MM.1S (cell line): ENCODE results near the gene FOXN4.

Experiments
- EZH2 ChIP-seq: fragments of 300-600 bp; sonication (generic); optimal IDR thresholded peaks from 2 replicates; pipeline ENCODE3; 2017; ENCODE audit warnings: low read depth, mild to moderate bottlenecking, antibody characterized with exemption, low read length, mixed read lengths
- TF ChIP-seq, protein P1 (sequence below): fragments of 300-600 bp; sonication (generic); IDR thresholded peaks from 2 replicates; pipeline ENCODE4 v1.5.1; 2016; ENCODE audit warnings: antibody characterized with exemption, low read length, mixed read lengths

DNA sequence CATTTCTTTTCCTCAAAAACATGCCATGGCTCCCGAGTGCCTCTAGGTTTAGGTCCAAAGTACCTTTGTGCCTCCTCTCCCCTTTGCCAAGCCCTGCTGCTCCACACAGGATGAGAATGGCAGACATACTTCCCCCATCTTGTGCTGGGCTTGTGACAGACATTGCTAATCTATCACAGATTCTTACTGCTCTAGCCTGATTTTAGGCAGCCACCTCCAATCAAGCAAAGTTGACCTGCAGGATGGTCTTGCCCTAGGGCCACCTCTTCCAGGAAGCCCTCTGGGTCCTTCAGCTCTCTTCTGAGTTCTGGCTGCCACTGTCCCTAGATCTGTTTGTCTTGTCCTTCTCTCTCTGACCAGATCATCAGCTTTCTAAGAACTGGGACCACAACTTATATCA, 20.5 kb downstream of the FOXN4 start:
- TF ChIP-seq, protein P1, sequence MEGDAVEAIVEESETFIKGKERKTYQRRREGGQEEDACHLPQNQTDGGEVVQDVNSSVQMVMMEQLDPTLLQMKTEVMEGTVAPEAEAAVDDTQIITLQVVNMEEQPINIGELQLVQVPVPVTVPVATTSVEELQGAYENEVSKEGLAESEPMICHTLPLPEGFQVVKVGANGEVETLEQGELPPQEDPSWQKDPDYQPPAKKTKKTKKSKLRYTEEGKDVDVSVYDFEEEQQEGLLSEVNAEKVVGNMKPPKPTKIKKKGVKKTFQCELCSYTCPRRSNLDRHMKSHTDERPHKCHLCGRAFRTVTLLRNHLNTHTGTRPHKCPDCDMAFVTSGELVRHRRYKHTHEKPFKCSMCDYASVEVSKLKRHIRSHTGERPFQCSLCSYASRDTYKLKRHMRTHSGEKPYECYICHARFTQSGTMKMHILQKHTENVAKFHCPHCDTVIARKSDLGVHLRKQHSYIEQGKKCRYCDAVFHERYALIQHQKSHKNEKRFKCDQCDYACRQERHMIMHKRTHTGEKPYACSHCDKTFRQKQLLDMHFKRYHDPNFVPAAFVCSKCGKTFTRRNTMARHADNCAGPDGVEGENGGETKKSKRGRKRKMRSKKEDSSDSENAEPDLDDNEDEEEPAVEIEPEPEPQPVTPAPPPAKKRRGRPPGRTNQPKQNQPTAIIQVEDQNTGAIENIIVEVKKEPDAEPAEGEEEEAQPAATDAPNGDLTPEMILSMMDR, result no peak
- no peak for TF ChIP-seq EZH2
